Measurements from ENCODE around the gene TANK. TPM values are rescaled to one million over a fixed set of nuclear protein-coding genes. Genes with fewer than 3 reads are reported as not detected.

TANK gene
- total and polyA plus RNA-seq, 2 of the 13 experiments (the other 11 are each of a cell fraction or from before 2014, with no cell fraction given): 66.9 to 96.1 TPM

- TF ChIP-seq SOX13 (IDR thresholded peaks at IDR 0.05) (no peak), SOX13 (CRISPR knock-in tag; conservative IDR thresholded peaks at IDR 0.05 in 1 of 2, IDR thresholded peaks at IDR 0.05 in 1 of 2) (peak in 1 of 2 experiments; percentile 58; a peak in 1 of 4 replicates), ZNF207 (IDR thresholded peaks at IDR 0.05; ENCODE audit: borderline replicate concordance) (no peak), SMAD3 (CRISPR knock-in tag; IDR thresholded peaks at IDR 0.05) (no peak), ZBTB14 (CRISPR knock-in tag; IDR thresholded peaks at IDR 0.05) (no peak), TEAD3 (CRISPR knock-in tag; optimal IDR thresholded peaks at IDR 0.05; ENCODE audit: borderline replicate concordance) (peak; percentile 54), ZBTB37 (CRISPR knock-in tag; IDR thresholded peaks at IDR 0.05) (peak; percentile 53; the same call in 1 of the 2 replicates), KAT8 (CRISPR knock-in tag; IDR thresholded peaks at IDR 0.05) (no peak), ZNF274 (CRISPR knock-in tag; IDR thresholded peaks at IDR 0.05) (no peak), SOX5 (CRISPR knock-in tag; IDR thresholded peaks at IDR 0.05; ENCODE audit: borderline replicate concordance) (peak; percentile 53; the same call in 1 of the 2 replicates), JDP2 (CRISPR knock-in tag; IDR thresholded peaks at IDR 0.05; ENCODE audit: borderline replicate concordance) (no peak), IRF2 (CRISPR knock-in tag; IDR thresholded peaks at IDR 0.05) (no peak), FOXJ3 (CRISPR knock-in tag; IDR thresholded peaks at IDR 0.05; ENCODE audit: borderline replicate concordance) (peak; percentile 30; the same call in 1 of the 2 replicates), MED1 (CRISPR knock-in tag; IDR thresholded peaks at IDR 0.05) (peak; percentile 71), BCL6 (CRISPR knock-in tag; IDR thresholded peaks at IDR 0.05) (0 out of 2 replicates have a peak, but pooled peaks have one; percentile 25), ZNF556 (CRISPR knock-in tag; IDR thresholded peaks at IDR 0.05; ENCODE audit: borderline replicate concordance) (no peak), ELF3 (CRISPR knock-in tag; IDR thresholded peaks at IDR 0.05) (peak; percentile 43; the same call in 1 of the 2 replicates), LCORL (IDR thresholded peaks at IDR 0.05) (no peak), LCORL (CRISPR knock-in tag; IDR thresholded peaks at IDR 0.05) (peak; percentile 69; the same call in 1 of the 2 replicates), MAF1 (CRISPR knock-in tag; IDR thresholded peaks at IDR 0.05; ENCODE audit: borderline replicate concordance) (no peak), RNF219 (CRISPR knock-in tag; IDR thresholded peaks at IDR 0.05) (no peak), ARID3A (IDR thresholded peaks at IDR 0.05; ENCODE audit: low read depth, low read length) (peak; percentile 33; the same call in 1 of the 2 replicates), GLMP (CRISPR knock-in tag; IDR thresholded peaks at IDR 0.05; ENCODE audit: borderline replicate concordance) (no peak)
Observed at GRCh38 chr2:161166538-161167409, 6.5 kb downstream of the TANK start (continued).

Data from HepG2 (cell line).